ENCODE results near the gene TFCP2L1. TPM values are rescaled to one million over a fixed set of nuclear protein-coding genes. Genes with fewer than 3 reads are reported as not detected.

TFCP2L1 gene
- total and polyA plus RNA-seq, 4 donors = 0.06 to 1.5 (median 0.36) TPM

DNA sequence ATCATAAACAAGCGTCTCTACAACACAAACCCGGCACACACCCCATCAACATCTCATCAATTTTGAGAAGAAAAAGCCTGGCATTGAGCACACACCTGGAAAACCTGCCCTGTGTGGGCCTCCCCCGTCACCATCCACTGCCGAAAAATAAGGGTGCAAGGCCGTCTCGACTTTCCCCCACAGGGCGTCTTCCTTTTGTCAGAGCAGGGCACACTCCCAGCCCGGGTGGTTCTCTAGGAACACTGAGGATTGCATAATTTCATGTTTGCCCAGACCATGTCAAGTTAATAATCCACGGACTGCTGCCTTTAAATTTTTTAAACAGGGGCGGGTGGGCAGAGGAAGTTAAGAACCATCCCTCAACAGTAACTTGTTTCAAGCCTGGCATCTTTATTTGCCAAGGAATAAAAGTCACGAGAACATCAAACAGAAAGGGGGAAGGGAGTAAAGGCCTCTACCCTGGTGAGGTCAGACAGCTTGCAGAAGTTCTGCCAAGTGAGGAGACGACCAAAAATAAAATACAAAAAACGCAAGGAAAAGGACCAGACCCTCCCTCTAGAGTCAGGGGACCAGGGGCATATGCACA lies 2.1 kb downstream of the TFCP2L1 start:
- H3K36me3 ChIP-seq (ENCODE audit: control insufficient read depth in 4 of 4, insufficient read depth in 3 of 4, low read depth in 1 of 4, low read length in 3 of 4) = no peaks in the 10 kb centered on the region
- TF ChIP-seq, protein P1, sequence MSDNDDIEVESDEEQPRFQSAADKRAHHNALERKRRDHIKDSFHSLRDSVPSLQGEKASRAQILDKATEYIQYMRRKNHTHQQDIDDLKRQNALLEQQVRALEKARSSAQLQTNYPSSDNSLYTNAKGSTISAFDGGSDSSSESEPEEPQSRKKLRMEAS (IDR thresholded peaks at IDR 0.05) = no peak
- TF ChIP-seq FOXA1 (IDR thresholded peaks at IDR 0.05) (no peak), JUND (IDR thresholded peaks at IDR 0.05) (no peak), YY1 (IDR thresholded peaks at IDR 0.05) (no peak), FOXA2 (IDR thresholded peaks at IDR 0.05) (no peak), TAF1 (conservative IDR thresholded peaks at IDR 0.05) (no peak), GABPA (IDR thresholded peaks at IDR 0.05 in 1 of 2, conservative IDR thresholded peaks at IDR 0.05 in 1 of 2) (no peak), EGR1 (IDR thresholded peaks at IDR 0.05; ENCODE audit: low read depth in 2 of 2) (no peak), SP1 (IDR thresholded peaks at IDR 0.05) (no peak), HNF4G (IDR thresholded peaks at IDR 0.05) (no peak), NR2F2 (IDR thresholded peaks at IDR 0.05) (no peak), HNF4A (conservative IDR thresholded peaks at IDR 0.05) (no peak), RAD21 (IDR thresholded peaks at IDR 0.05) (no peak)
- TF ChIP-seq, protein P2, sequence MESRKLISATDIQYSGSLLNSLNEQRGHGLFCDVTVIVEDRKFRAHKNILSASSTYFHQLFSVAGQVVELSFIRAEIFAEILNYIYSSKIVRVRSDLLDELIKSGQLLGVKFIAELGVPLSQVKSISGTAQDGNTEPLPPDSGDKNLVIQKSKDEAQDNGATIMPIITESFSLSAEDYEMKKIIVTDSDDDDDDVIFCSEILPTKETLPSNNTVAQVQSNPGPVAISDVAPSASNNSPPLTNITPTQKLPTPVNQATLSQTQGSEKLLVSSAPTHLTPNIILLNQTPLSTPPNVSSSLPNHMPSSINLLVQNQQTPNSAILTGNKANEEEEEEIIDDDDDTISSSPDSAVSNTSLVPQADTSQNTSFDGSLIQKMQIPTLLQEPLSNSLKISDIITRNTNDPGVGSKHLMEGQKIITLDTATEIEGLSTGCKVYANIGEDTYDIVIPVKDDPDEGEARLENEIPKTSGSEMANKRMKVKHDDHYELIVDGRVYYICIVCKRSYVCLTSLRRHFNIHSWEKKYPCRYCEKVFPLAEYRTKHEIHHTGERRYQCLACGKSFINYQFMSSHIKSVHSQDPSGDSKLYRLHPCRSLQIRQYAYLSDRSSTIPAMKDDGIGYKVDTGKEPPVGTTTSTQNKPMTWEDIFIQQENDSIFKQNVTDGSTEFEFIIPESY (IDR thresholded peaks at IDR 0.05) = no peak
- TF ChIP-seq, protein P3, sequence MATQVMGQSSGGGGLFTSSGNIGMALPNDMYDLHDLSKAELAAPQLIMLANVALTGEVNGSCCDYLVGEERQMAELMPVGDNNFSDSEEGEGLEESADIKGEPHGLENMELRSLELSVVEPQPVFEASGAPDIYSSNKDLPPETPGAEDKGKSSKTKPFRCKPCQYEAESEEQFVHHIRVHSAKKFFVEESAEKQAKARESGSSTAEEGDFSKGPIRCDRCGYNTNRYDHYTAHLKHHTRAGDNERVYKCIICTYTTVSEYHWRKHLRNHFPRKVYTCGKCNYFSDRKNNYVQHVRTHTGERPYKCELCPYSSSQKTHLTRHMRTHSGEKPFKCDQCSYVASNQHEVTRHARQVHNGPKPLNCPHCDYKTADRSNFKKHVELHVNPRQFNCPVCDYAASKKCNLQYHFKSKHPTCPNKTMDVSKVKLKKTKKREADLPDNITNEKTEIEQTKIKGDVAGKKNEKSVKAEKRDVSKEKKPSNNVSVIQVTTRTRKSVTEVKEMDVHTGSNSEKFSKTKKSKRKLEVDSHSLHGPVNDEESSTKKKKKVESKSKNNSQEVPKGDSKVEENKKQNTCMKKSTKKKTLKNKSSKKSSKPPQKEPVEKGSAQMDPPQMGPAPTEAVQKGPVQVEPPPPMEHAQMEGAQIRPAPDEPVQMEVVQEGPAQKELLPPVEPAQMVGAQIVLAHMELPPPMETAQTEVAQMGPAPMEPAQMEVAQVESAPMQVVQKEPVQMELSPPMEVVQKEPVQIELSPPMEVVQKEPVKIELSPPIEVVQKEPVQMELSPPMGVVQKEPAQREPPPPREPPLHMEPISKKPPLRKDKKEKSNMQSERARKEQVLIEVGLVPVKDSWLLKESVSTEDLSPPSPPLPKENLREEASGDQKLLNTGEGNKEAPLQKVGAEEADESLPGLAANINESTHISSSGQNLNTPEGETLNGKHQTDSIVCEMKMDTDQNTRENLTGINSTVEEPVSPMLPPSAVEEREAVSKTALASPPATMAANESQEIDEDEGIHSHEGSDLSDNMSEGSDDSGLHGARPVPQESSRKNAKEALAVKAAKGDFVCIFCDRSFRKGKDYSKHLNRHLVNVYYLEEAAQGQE (IDR thresholded peaks at IDR 0.05) = no peak
- TF ChIP-seq, protein P4, sequence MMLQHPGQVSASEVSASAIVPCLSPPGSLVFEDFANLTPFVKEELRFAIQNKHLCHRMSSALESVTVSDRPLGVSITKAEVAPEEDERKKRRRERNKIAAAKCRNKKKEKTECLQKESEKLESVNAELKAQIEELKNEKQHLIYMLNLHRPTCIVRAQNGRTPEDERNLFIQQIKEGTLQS (IDR thresholded peaks at IDR 0.05) = no peak
- TF ChIP-seq, protein P5, sequence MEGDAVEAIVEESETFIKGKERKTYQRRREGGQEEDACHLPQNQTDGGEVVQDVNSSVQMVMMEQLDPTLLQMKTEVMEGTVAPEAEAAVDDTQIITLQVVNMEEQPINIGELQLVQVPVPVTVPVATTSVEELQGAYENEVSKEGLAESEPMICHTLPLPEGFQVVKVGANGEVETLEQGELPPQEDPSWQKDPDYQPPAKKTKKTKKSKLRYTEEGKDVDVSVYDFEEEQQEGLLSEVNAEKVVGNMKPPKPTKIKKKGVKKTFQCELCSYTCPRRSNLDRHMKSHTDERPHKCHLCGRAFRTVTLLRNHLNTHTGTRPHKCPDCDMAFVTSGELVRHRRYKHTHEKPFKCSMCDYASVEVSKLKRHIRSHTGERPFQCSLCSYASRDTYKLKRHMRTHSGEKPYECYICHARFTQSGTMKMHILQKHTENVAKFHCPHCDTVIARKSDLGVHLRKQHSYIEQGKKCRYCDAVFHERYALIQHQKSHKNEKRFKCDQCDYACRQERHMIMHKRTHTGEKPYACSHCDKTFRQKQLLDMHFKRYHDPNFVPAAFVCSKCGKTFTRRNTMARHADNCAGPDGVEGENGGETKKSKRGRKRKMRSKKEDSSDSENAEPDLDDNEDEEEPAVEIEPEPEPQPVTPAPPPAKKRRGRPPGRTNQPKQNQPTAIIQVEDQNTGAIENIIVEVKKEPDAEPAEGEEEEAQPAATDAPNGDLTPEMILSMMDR (IDR thresholded peaks at IDR 0.05; ENCODE audit: low read depth, low read length, missing input control) = no peak
- H3K27me3 ChIP-seq (ENCODE audit: control insufficient read depth in 4 of 4, insufficient read depth in 4 of 4, low read length in 3 of 4) = peaks cover 0 to 2% (median under 1%) of the 10 kb centered on the region in 4 donors
- H3K9me3 ChIP-seq (ENCODE audit: control insufficient read depth in 4 of 4, low read length in 3 of 4) = no peaks in the 10 kb centered on the region
- 32% methylated on average over 13 of the region's 13 CpGs for WGBS
- no peak overlapping the region for H3K27ac ChIP-seq (ENCODE audit: low read depth in 1 of 2, low read length in 2 of 2)
- H3K4me1 ChIP-seq (ENCODE audit: control insufficient read depth in 4 of 4, insufficient read depth in 4 of 4, low read length in 3 of 4) = peaks cover 6 to 35% (median 25%) of the 10 kb centered on the region in 4 donors
- H3K9ac ChIP-seq (ENCODE audit: low read depth in 1 of 2, low read length in 2 of 2) = no peak overlapping the region
- no peak for DNase-seq (ENCODE audit: low spot score)
- no peak overlapping the region for H3K4me3 ChIP-seq (ENCODE audit: low read depth in 1 of 3, low read length in 3 of 3)

All from liver (tissue), 9 donors.